SK-N-SH (cell line): ENCODE data around the gene MEX3A. TPM values are rescaled to one million over a fixed set of nuclear protein-coding genes. Genes with fewer than 3 reads are reported as not detected.

Experiments used
- CTCF ChIA-PET: fragments of 300-600, 350-600 bp; formaldehyde crosslinking; extraction: SDS; loops from one replicate; lab custom pipeline; 2021; lab: Yijun Ruan, JAX
- POLR2A ChIA-PET: fragments of 350-600 bp; sonication (Branson Sonifier 250); formaldehyde crosslinking; extraction: SDS; loops from one replicate; lab custom pipeline; 2020; ENCODE audit warnings: antibody characterized with exemption, inconsistent platforms; lab: Yijun Ruan, JAX
- DNase-seq: peaks from one replicate; pipeline ENCODE4 v3.0.0; 2012
- H2AFZ ChIP-seq: fragments of 200-600 bp; sonication (generic); 2 replicates; pipeline ENCODE4 v1.8.1; 2016; ENCODE audit warnings: antibody characterized with exemption, mild to moderate bottlenecking, low read depth
- H3F3A ChIP-seq: fragments of 200-600 bp; sonication (generic); replicated peaks from 2 replicates; pipeline ENCODE3; 2016; ENCODE audit warnings: antibody characterized with exemption, mild to moderate bottlenecking; ENCODE audit not compliant: insufficient read depth
- H3K27ac ChIP-seq, 2 experiments: fragments of 200-500 bp in 1 of 2; fragments of 200-600 bp in 1 of 2; sonication (Bioruptor generic) in 1 of 2; sonication (generic), shearing (Covaris generic) in 1 of 2; 2 replicates each; pipeline versions ENCODE4 v1.5.1 to v1.6.1; 2014 to 2016; ENCODE audit warnings: low read depth in 2 of 2, inconsistent platforms in 1 of 2, low read length in 1 of 2, mild to moderate bottlenecking in 1 of 2, mixed read lengths in 1 of 2
- H3K27me3 ChIP-seq: fragments of 200-600 bp; sonication (generic), shearing (Covaris generic); 2 replicates; pipeline ENCODE4 v1.6.1; 2016; ENCODE audit warnings: mixed run types; ENCODE audit not compliant: insufficient read depth
- H3K36me3 ChIP-seq, 2 experiments: fragments of 200-500 bp in 1 of 2; fragments of 200-600 bp in 1 of 2; sonication (Bioruptor generic) in 1 of 2; sonication (generic) in 1 of 2; replicated peaks in 1 of 2; 2 replicates each; pipeline versions ENCODE3 to v1.5.1; 2014 to 2016; ENCODE audit warnings: low read length in 1 of 2, mild to moderate bottlenecking in 1 of 2; ENCODE audit not compliant: insufficient read depth in 2 of 2, control insufficient read depth in 1 of 2
- H3K4me1 ChIP-seq, 2 experiments: fragments of 200-500 bp in 1 of 2; fragments of 200-600 bp in 1 of 2; sonication (Bioruptor generic) in 1 of 2; sonication (generic), shearing (Covaris generic) in 1 of 2; 2 replicates each; pipeline versions ENCODE4 v1.5.1 to v1.6.1; 2014 to 2016; ENCODE audit warnings: low read depth in 1 of 2, low read length in 1 of 2, mixed run types in 1 of 2; ENCODE audit not compliant: insufficient read depth in 2 of 2, control insufficient read depth in 1 of 2
- H3K4me2 ChIP-seq: fragments of 200-600 bp; sonication (generic), shearing (Covaris generic); 2 replicates; pipeline ENCODE4 v1.6.1; 2017; ENCODE audit warnings: mixed run types
- H3K4me3 ChIP-seq, 2 experiments: fragments of 200-500 bp in 1 of 2; fragments of 200-600 bp in 1 of 2; sonication (Bioruptor generic) in 1 of 2; sonication (generic), shearing (Covaris generic) in 1 of 2; 2 replicates each; pipeline versions ENCODE4 v1.5.1 to v1.8.1; 2014 to 2016; ENCODE audit warnings: low read depth in 2 of 2, inconsistent platforms in 1 of 2, low read length in 1 of 2, mild to moderate bottlenecking in 1 of 2, mixed read lengths in 1 of 2, moderate library complexity in 1 of 2
- H3K79me2 ChIP-seq: fragments of 200-600 bp; sonication (generic); 2 replicates; pipeline ENCODE4 v1.8.1; 2017; ENCODE audit warnings: mild to moderate bottlenecking; ENCODE audit not compliant: insufficient read depth
- H3K9ac ChIP-seq: fragments of 200-600 bp; sonication (generic); 2 replicates; pipeline ENCODE4 v1.6.1; 2017; ENCODE audit warnings: mixed run types
- H3K9me2 ChIP-seq: fragments of 200-600 bp; sonication (generic); 2 replicates; pipeline ENCODE4 v1.6.1; 2017; ENCODE audit warnings: mixed run types
- H3K9me3 ChIP-seq: fragments of 200-600 bp; sonication (generic); 2 replicates; pipeline ENCODE4 v1.6.1; 2017; ENCODE audit warnings: mixed run types, mild to moderate bottlenecking, moderate library complexity
- H4K20me1 ChIP-seq: fragments of 200-600 bp; sonication (generic); 2 replicates; pipeline ENCODE4 v1.6.1; 2017; ENCODE audit warnings: mild to moderate bottlenecking, mixed run types; ENCODE audit not compliant: insufficient read depth
- EZH2phosphoT487 ChIP-seq: fragments of 200-600 bp; sonication (generic); IDR thresholded peaks from 2 replicates; pipeline ENCODE4 v1.6.1; 2017; ENCODE audit warnings: low read depth, mixed run types, mild to moderate bottlenecking, antibody characterized with exemption, moderate library complexity, borderline replicate concordance
- JUND ChIP-seq: IDR thresholded peaks from 2 replicates; pipeline ENCODE4 v1.4.0; 2012
- MEF2A ChIP-seq: IDR thresholded peaks from 2 replicates; pipeline ENCODE4 v1.4.0; 2012; ENCODE audit warnings: low read depth, borderline replicate concordance
- NRF1 ChIP-seq: IDR thresholded peaks from 2 replicates; pipeline ENCODE4 v1.6.1; 2012; ENCODE audit warnings: low read depth, mild to moderate bottlenecking, low read length
- RFX5 ChIP-seq: IDR thresholded peaks from 2 replicates; pipeline ENCODE4 v1.6.1; 2012; ENCODE audit warnings: mild to moderate bottlenecking, improper control_type of control experiment, low read length
- WGBS: methylation state at CpG from one replicate; pipeline ENCODE4 v1.1.6; 2017; ENCODE audit warnings: low lambda C conversion rate; 5-methylcytosine and 5-hydroxymethylcytosine counted together
- polyA plus RNA-seq, 3 experiments: library from polyadenylated mRNA; depleted of rRNA; stranded (reverse); fragments of >200 nt; gene quantifications; 2 replicates each; pipeline ENCODE4 v1.2.3, GENCODE V29; 2012
- TF ChIP-seq, protein P1 (sequence below): IDR thresholded peaks from 2 replicates; pipeline ENCODE4 v1.4.0; 2012; ENCODE audit warnings: low read depth, borderline replicate concordance
- TF ChIP-seq, protein P2 (sequence below): fragments of 150-350 bp; IDR thresholded peaks from 2 replicates; pipeline ENCODE4 v1.6.1; 2016; ENCODE audit warnings: mild to moderate bottlenecking, low read depth, low read length

Gene MEX3A
- polyA plus RNA-seq, 1 of the 3 experiments (the other 2 are of a cell fraction): 16.2 TPM

DNA sequence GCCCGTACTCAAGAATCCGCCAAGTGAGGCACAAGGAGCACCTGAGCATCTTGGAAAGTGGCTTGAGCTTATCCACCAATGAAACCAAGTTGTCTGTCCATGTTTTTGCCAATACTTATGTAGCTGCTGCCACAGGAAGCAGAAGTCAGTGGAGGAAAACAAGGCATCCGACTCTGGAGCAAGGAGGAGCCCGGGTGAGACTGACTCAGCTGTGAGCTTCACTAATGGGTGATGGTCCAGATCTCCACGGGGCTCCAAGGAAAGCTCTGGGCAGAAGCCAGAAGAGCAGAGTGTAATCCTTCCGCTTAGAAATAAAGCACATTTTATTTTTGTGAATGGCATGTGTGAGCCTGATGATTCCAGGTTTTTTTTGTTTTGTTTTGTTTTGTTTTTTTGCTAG lies 49.3 kb downstream of the MEX3A start:
- Histone ChIP-seq H3K4me3 (no peak overlapping the region), H3K36me3 (peaks cover 0 to 2% of the 10 kb centered on the region in 2 experiments), H3K27me3 (no peaks in the 10 kb centered on the region)
- no peak for DNase-seq
- TF ChIP-seq, protein P1, sequence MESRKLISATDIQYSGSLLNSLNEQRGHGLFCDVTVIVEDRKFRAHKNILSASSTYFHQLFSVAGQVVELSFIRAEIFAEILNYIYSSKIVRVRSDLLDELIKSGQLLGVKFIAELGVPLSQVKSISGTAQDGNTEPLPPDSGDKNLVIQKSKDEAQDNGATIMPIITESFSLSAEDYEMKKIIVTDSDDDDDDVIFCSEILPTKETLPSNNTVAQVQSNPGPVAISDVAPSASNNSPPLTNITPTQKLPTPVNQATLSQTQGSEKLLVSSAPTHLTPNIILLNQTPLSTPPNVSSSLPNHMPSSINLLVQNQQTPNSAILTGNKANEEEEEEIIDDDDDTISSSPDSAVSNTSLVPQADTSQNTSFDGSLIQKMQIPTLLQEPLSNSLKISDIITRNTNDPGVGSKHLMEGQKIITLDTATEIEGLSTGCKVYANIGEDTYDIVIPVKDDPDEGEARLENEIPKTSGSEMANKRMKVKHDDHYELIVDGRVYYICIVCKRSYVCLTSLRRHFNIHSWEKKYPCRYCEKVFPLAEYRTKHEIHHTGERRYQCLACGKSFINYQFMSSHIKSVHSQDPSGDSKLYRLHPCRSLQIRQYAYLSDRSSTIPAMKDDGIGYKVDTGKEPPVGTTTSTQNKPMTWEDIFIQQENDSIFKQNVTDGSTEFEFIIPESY: no peak
- TF ChIP-seq, all 33 proteins: peak for 0
- Histone ChIP-seq H3K79me2 (no peaks in the 10 kb centered on the region), H3K4me1 (no peaks in the 10 kb centered on the region), H3K4me2 (no peak overlapping the region), H4K20me1 (no peaks in the 10 kb centered on the region), H2AFZ (no peak overlapping the region), H3K9me3 (no peaks in the 10 kb centered on the region), H3F3A (peaks cover 8% of the 10 kb centered on the region), H3K9me2 (no peaks in the 10 kb centered on the region), H3K9ac (no peak overlapping the region), H3K27ac (no peak overlapping the region)
- 70% methylated on average over 5 of the region's 6 CpGs for WGBS
- ChIA-PET CTCF (interaction anchor here (0.7 to 2.5 kb wide), 4 partner anchors 11 to 94 kb away, joined by 3 to 11 read pairs (median 4); no protein-coding TSS in a partner anchor), POLR2A (no interaction called here)

DNA sequence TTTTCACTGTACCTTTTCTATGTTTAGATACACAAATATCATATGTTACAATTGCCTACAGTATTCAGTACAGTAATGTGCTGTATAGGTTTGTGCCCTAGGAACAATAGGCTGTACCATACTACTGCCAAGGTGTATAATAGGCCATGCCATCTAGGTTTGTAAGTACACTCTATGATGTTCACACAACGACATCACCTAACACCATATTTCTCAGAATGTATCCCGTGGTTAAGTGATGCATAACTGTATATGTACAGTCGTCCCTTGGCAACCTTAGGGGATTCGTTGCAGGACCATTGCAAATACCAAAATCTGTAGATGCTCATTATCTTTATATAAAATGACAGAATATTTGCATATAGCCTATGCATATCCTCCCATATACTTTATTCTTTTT lies 55.7 kb downstream of the MEX3A start:
- Histone ChIP-seq H3K27me3 (no peaks in the 10 kb centered on the region), H2AFZ (no peak overlapping the region), H3K36me3 (no peaks in the 10 kb centered on the region), H3K4me2 (no peak overlapping the region), H3K9me2 (no peaks in the 10 kb centered on the region)
- WGBS: 86% methylated on average over 4 of the region's 4 CpGs
- TF ChIP-seq EZH2phosphoT487: no peak
- no peak for TF ChIP-seq NRF1
- TF ChIP-seq RFX5: no peak
- TF ChIP-seq, protein P2, sequence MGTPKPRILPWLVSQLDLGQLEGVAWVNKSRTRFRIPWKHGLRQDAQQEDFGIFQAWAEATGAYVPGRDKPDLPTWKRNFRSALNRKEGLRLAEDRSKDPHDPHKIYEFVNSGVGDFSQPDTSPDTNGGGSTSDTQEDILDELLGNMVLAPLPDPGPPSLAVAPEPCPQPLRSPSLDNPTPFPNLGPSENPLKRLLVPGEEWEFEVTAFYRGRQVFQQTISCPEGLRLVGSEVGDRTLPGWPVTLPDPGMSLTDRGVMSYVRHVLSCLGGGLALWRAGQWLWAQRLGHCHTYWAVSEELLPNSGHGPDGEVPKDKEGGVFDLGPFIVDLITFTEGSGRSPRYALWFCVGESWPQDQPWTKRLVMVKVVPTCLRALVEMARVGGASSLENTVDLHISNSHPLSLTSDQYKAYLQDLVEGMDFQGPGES: no peak
- no peak for TF ChIP-seq MEF2A
- no peak for TF ChIP-seq JUND
- TF ChIP-seq, all 33 proteins: peak for 0
- POLR2A ChIA-PET: interaction anchor here (1.0 to 1.1 kb wide), 2 partner anchors 44 to 92 kb away, joined by 3 read pairs; partner anchors contain the start of gene KHDC4
- H3K4me3 ChIP-seq: no peak overlapping the region
- H3K9me3 ChIP-seq: no peaks in the 10 kb centered on the region
- CTCF ChIA-PET: interaction anchor here (1.0 to 2.6 kb wide), 11 partner anchors 13 to 63 kb away, joined by 3 to 45 read pairs (median 6); partner anchors contain the start of gene UBQLN4
- H4K20me1 ChIP-seq: no peaks in the 10 kb centered on the region
- DNase-seq: no peak
- no peak overlapping the region for H3K9ac ChIP-seq
- H3F3A ChIP-seq: peaks cover 8% of the 10 kb centered on the region
- no peaks in the 10 kb centered on the region for H3K79me2 ChIP-seq
- peaks cover 0 to 3% of the 10 kb centered on the region in 2 experiments; a peak in 1 of 4 replicates for H3K4me1 ChIP-seq
- H3K27ac ChIP-seq: no peak overlapping the region
